ENCODE measurements around the gene COL4A2.

- TF ChIP-seq CTCF (IDR thresholded peaks at IDR 0.05 in 4 of 5, conservative IDR thresholded peaks at IDR 0.05 in 1 of 5) (no peak), POLR2A (IDR thresholded peaks at IDR 0.05) (no peak)
Measured at GRCh38 chr13:110289174-110289573, 17.9 kb upstream of the COL4A2 start.
